ENCODE measurements around the gene PLEKHG3.

Gene PLEKHG3

GRCh38 chr14:64748995-64749714 is 44.9 kb downstream of the PLEKHG3 start:
- DNase-seq, result no peak

- DNase-seq, result no peak
Measured at GRCh38 chr14:64752909-64753308, 48.7 kb downstream of the PLEKHG3 start.

- DNase-seq, result no peak
Measured at GRCh38 chr14:64753374-64753773, 49.1 kb downstream of the PLEKHG3 start.

- no peak for DNase-seq
Measured at GRCh38 chr14:64753999-64754398, 49.8 kb downstream of the PLEKHG3 start.

- DNase-seq, result no peak
Measured at GRCh38 chr14:64754685-64755084, 50.5 kb downstream of the PLEKHG3 start.

GRCh38 chr14:64755781-64756221 is 51.6 kb downstream of the PLEKHG3 start:
- peak; percentile 53 for DNase-seq

GRCh38 chr14:64756712-64757111 is 52.5 kb downstream of the PLEKHG3 start:
- no peak for DNase-seq

- DNase-seq, result no peak
Measured at GRCh38 chr14:64757601-64758000, 53.4 kb downstream of the PLEKHG3 start.

- DNase-seq, result no peak
Measured at GRCh38 chr14:64758025-64758521, 53.8 kb downstream of the PLEKHG3 start.

GRCh38 chr14:64758691-64759554 is 54.7 kb downstream of the PLEKHG3 start:
- no peak for DNase-seq

GRCh38 chr14:64759555-64759938 is 55.3 kb downstream of the PLEKHG3 start:
- DNase-seq, result no peak

- DNase-seq, result peak; percentile 56
Measured at GRCh38 chr14:64760146-64760755, 56.0 kb downstream of the PLEKHG3 start.

- no peak for DNase-seq
Measured at GRCh38 chr14:64760916-64761315, 56.7 kb downstream of the PLEKHG3 start.

- DNase-seq, result no peak
Measured at GRCh38 chr14:64761441-64762043, 57.3 kb downstream of the PLEKHG3 start.

- DNase-seq, result peak; percentile 41
Measured at GRCh38 chr14:64762044-64763034, 58.1 kb downstream of the PLEKHG3 start.

GRCh38 chr14:64763085-64763782 is 59.0 kb downstream of the PLEKHG3 start:
- DNase-seq, result no peak

- DNase-seq, result no peak
Measured at GRCh38 chr14:64763801-64764621, 59.8 kb downstream of the PLEKHG3 start.

GRCh38 chr14:64764641-64765520 is 60.7 kb downstream of the PLEKHG3 start:
- DNase-seq, result peak; percentile 65

GRCh38 chr14:64765740-64766302 is 61.6 kb downstream of the PLEKHG3 start:
- DNase-seq, result no peak

All from activated CD8-positive, alpha-beta memory T cell treated with anti-CD3 and anti-CD28 coated beads, Interleukin-2, amount 50 U/mL, for 4 hours (primary cell).